Activated gamma-delta T cell treated with anti-CD3 and anti-CD28 coated beads, Interleukin-2, amount 50 U/mL, for 16 hours (primary cell): ENCODE results near the gene CACNG3.
"Not testable (repeated sequence)": the region's sequence is repeated elsewhere in the genome, so short reads cannot be mapped to it uniquely, and the experiment has no call there.

ENCODE experiments used
- DNase-seq: peaks from one replicate; pipeline ENCODE4 v3.0.0-alpha.2; 2020; ENCODE audit warnings: low read depth

CACNG3 gene

GRCh38 chr16:24255456-24256371, at the start of gene CACNG3:
Gene CACNG3, plus strand, starts transcription at chr16:24256335. Its CDS starts 420 bp downstream, at chr16:24256755.
- peak; percentile 6 for DNase-seq

DNA sequence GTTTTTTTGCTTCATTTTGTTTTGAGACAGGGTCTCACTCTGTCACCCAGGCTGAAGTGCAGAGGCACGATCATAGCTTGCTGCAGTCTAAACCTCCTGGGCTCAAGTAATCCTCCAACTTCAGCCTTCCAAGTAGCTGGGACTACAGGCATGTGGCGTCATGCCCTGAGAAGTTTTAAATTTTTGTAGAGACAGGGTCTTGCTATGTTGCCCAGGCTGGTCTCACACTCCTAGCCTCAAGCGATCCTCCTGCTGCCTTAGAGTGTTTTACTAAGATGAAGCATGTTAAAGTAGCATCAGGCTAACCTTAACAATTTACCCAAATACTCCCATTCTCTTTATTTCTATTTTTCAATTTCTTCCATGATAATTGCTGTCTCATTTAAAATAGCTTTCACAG, 49.2 kb upstream of the CACNG3 start:
- no peak for DNase-seq

DNA sequence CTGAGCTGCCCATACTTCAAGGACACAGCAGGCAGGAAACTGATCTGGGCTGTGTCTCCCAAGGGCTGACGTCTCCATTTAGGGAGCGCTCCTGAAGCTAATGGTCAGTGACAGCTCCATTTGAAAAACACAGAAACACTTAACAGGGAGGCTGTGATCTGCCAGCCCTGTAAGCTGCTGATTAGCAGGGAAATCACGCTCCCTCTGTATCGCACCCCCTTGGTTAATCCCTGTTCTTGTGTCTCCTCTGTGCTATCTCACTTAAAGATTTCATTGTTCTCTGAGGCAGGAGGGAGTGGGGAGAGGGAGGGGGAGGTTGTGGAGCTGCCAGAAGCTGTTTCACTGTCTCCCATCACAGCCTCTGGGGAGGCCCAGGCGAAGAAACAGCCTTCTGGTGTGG, 47.4 kb upstream of the CACNG3 start:
- no peak for DNase-seq

GRCh38 chr16:24214992-24215391, 41.1 kb upstream of the CACNG3 start:
- DNase-seq: no peak

DNA sequence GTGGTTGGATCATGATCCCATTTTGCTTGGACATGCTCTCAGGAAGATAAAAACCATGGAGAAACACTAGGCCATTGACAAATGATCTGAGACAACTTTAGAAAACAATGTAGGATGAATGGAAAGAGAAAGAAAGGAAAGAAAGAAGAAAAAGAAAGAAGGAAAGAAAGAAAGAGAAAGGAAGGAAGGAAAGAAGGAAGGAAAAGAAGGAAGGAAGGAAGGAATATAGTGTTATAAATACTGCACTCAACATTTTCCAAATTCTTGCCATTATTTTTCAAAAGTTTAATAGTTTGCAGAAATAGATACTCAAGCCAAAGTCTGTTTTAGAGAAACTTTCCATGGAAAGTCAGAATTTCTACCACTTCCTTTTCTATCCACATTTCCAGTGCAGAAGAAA, 39.2 kb upstream of the CACNG3 start:
- no peak for DNase-seq

DNA sequence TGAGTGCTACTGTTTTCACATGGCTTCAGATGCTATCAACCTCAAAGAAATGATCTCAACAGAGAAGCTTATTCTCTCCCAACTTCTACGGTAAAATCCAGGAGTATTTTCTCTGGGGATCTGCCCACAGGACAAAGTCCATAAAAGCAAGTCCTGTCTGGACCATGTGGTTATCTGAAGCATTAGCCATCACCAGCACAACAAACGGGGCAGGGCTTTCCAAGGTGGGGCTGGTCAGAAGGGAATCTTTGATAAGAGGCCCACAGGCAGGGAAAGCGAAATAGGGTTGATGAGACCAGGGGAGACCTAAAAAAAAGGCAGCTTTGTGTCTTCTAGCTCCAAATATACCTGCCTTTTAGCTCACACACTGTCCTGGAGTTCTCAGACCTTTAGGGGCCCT, 38.7 kb upstream of the CACNG3 start:
- no peak for DNase-seq

- DNase-seq: no peak
Measured at GRCh38 chr16:24218299-24218698, 37.8 kb upstream of the CACNG3 start.

- DNase-seq: no peak
Measured at GRCh38 chr16:24221219-24221618, 34.9 kb upstream of the CACNG3 start.

DNA sequence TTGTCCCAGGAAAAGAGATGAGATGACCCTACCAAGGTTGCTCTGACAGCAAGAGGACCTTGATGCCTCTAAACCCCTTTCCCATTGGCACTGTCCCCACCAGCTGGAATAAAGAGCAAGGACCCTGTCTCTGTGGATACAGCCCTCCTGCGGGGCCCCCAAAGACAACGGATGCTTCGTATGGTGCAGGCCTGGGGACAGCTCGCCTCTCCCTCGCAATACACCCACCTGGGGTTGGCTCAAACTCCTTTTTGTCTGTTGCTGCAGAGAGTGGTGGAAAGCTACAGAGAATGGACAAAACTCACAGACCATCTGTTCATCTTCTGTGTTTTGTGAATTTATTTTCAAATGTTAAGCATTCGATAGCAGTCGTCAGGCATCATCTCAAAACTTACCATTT, 27.6 kb upstream of the CACNG3 start:
- no peak for DNase-seq

- no peak for DNase-seq
Measured at GRCh38 chr16:24232936-24233335, 23.2 kb upstream of the CACNG3 start.

GRCh38 chr16:24234737-24235136, 21.4 kb upstream of the CACNG3 start:
- no peak for DNase-seq

DNA sequence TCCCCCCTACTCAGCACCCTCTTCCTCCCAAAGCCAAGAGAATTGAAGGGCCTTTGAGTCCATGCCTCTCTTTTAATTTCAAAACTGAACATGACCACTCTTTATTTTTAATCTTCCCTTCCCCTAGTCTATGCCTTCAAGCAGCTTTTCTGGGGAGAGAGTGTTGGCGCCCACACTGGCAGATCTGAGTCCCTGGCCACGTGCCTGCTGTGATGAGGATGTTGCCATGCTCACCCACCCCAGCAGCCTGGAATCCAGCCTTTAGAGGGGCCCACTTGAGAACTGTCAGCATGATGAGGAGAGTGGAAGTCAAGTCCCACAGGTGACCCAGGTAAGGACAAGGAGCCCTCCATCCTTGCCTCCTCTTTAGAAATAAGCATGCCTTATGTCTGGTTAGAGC, 20.3 kb upstream of the CACNG3 start:
- DNase-seq: no peak

GRCh38 chr16:24238846-24239245, 17.3 kb upstream of the CACNG3 start:
- DNase-seq: not testable (repeated sequence)

- DNase-seq: no peak
Measured at GRCh38 chr16:24246911-24247607, 9.1 kb upstream of the CACNG3 start.

DNA sequence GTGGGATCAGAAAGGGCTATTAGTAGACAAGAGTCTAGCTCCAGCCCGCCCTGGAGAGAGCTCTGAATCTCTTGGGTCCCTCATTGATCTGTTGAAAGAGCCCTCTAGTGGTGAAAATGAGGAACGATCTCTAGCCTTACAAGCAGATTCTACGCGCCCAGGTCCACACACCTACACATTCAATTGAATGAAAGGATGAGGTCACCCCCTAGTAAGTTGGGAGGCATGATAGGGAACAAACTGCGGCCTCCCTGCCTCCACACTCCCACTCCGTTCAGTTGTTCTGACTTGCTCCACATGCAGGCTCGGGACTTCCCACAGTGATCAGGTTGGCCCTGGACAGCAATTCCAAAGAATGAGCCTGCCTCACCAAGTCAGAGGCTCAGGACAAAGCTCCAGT, 2.9 kb upstream of the CACNG3 start:
- peak; percentile 7 for DNase-seq

DNA sequence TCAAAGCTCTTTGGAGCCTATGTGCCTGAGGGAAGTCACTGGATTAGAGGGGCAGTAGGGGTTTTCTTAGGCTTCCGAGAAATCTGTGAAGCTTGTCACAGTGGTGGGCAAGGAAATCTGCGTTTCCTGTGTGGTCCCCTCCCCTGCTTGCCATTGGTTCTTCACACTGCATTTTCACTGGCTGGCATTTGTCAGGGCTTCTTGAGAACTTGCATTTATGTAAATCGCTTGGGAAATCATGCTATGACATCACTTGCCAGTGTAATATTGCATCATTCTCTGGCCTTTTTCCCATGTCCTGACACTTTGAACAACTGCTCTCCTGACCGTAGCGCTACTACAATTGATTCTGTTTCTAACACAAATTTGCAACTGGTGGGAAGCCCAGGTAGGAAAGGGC, 1.8 kb downstream of the CACNG3 start:
- DNase-seq: no peak

DNA sequence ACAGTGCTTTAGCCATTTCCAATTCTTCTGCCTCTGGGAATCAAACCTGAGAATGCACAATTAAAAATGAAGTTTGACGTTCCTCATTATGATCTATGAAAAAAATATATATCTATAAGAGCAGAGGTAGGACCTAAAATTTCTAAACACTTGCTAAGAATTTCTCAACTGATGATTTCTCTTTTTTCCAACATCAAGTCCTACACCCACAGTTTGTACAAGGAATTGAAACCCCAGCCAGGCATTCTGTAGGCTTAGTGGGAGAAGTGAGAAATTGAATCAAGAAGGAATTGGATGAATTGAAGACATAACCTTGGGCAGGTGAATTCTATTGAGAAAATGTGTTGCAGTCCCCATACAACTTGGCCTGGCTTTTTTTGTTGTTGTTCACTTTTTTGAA, 2.7 kb downstream of the CACNG3 start:
- DNase-seq: no peak

DNA sequence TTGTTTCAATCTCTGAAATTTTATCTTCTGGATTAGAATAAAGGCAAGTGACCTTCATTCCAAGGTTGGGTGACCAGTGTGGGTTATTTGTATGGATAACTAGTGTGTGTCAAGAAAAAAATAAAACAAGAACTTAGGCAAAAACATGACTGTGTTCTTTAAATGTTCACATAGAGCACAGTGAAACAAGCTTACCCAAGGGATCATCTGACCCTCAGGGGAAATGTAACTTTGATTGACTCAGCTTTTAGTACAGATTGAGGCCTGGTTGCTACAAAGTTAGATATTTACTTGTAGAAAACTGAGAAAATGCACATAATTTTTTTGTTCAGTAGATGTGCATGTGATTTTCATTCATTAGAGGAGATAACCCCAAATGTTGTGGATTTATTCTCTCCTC, 6.7 kb downstream of the CACNG3 start:
- no peak for DNase-seq

- no peak for DNase-seq
Measured at GRCh38 chr16:24270721-24271442, 14.7 kb downstream of the CACNG3 start.

GRCh38 chr16:24272379-24272778, 16.2 kb downstream of the CACNG3 start:
- DNase-seq: no peak

DNA sequence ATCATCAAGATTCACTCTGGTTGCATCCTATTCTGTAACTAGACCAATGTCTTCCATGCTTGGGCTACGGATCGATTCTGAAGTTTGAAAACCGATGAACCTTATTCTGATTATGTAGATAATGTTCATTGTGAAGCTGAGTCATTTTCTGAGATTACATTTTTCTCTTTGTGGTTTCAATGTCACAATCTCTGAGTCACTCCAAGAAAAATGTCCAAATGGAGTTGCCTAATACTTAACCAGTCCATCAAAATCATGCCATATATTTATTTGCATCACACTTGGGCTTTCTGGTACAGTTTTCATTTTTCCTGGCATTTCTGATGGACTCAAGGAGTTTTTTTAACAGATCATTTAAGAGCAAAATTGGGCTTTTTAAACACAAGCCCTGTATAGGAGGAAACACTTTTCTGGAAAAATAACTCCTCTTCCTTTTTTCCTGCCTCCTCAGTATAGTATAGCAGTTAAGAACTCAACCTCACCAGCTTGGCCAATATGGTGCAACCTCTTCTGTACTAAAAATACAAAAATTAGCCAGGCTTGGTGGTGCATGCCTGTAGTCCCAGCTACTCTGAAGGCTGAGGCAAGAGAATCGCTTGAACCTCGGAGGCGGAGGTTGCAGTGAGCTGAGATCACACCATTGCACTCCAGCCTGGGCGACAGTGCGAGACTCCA, 17.5 kb downstream of the CACNG3 start:
- no peak for DNase-seq

GRCh38 chr16:24275413-24275812, 19.3 kb downstream of the CACNG3 start:
- DNase-seq: no peak
